WTC11 (cell line): ENCODE data around the gene CNTNAP5. TPM values are rescaled to one million over a fixed set of nuclear protein-coding genes. Genes with fewer than 3 reads are reported as not detected.

Source experiments
- ATAC-seq: fragments of 200-7000 bp; cut with Tn5 transposase; 2 replicates; pipeline ENCODE4 v1.10.0; 2021; ENCODE audit warnings: mild to moderate bottlenecking, moderate library complexity
- CTCF ChIA-PET: fragments of 300-600 bp; sonication (Branson Sonifier 250); formaldehyde crosslinking; loops from one replicate; lab custom pipeline; 2021; ENCODE audit warnings: antibody characterized with exemption; lab: Charles Lee
- POLR2A ChIA-PET: fragments of 350-600 bp; sonication (Branson Sonifier 250); formaldehyde crosslinking; loops from one replicate; lab custom pipeline; 2021; ENCODE audit warnings: antibody characterized with exemption; lab: Charles Lee
- DNase-seq: peaks from one replicate; pipeline ENCODE4 v3.0.0; 2021; ENCODE audit warnings: low spot score
- H3K27ac Mint-ChIP-seq: 2 replicates; pipeline ENCODE4 v1.8.0; 2021; ENCODE audit warnings: mixed read lengths
- H3K27me3 Mint-ChIP-seq: 2 replicates; pipeline ENCODE4 v1.8.0; 2021; ENCODE audit warnings: low read depth, mild to moderate bottlenecking, moderate library complexity, mixed read lengths
- H3K36me3 Mint-ChIP-seq: 2 replicates; pipeline ENCODE4 v1.8.0; 2021; ENCODE audit warnings: mixed read lengths
- H3K4me1 Mint-ChIP-seq: 2 replicates; pipeline ENCODE4 v1.8.0; 2022; ENCODE audit warnings: mixed read lengths
- H3K4me3 Mint-ChIP-seq: 2 replicates; pipeline ENCODE4 v1.8.0; 2021; ENCODE audit warnings: mild to moderate bottlenecking, moderate library complexity, mixed read lengths
- H3K9me3 Mint-ChIP-seq: 2 replicates; pipeline ENCODE4 v1.8.0; 2021; ENCODE audit warnings: mixed read lengths
- CTCF ChIP-seq: fragments of 200-600 bp; IDR thresholded peaks from 2 replicates; pipeline ENCODE4 v1.8.0; 2022; ENCODE audit warnings: antibody characterized with exemption
- E2F5 ChIP-seq: sonication (generic); formaldehyde crosslinking; IDR thresholded peaks from 2 replicates; pipeline ENCODE4 v1.8.1; 2022; ENCODE audit warnings: mild to moderate bottlenecking, moderate library complexity, missing genetic modification reagents
- ERG ChIP-seq: fragments of 250-450 bp; sonication (Bioruptor Pico); IDR thresholded peaks from 2 replicates; pipeline ENCODE4 v1.8.0; 2021; ENCODE audit warnings: mild to moderate bottlenecking
- ESRRA ChIP-seq: sonication (generic); formaldehyde crosslinking; IDR thresholded peaks from 2 replicates; pipeline ENCODE4 v1.8.1; 2022; ENCODE audit warnings: mild to moderate bottlenecking, missing genetic modification reagents, borderline replicate concordance
- FOXK1 ChIP-seq: sonication (generic); formaldehyde crosslinking; IDR thresholded peaks from 2 replicates; pipeline ENCODE4 v1.8.0; 2022; ENCODE audit warnings: mild to moderate bottlenecking, moderate library complexity, missing genetic modification reagents
- HMGA2 ChIP-seq: fragments of 250-450 bp; sonication (Bioruptor Pico); IDR thresholded peaks from 2 replicates; pipeline ENCODE4 v1.4.0; 2021; ENCODE audit warnings: mild to moderate bottlenecking, moderate library complexity
- HMGXB4 ChIP-seq: sonication (generic); formaldehyde crosslinking; IDR thresholded peaks from 2 replicates; pipeline ENCODE4 v1.8.1; 2023; ENCODE audit warnings: mild to moderate bottlenecking, moderate library complexity, missing genetic modification reagents
- MAX ChIP-seq: sonication (generic); formaldehyde crosslinking; IDR thresholded peaks from 2 replicates; pipeline ENCODE4 v1.8.0; 2022; ENCODE audit warnings: mild to moderate bottlenecking, missing genetic modification reagents
- MLX ChIP-seq: sonication (generic); formaldehyde crosslinking; IDR thresholded peaks from 2 replicates; pipeline ENCODE4 v1.8.1; 2023; ENCODE audit warnings: mild to moderate bottlenecking, missing genetic modification reagents, moderate library complexity
- MXD4 ChIP-seq: fragments of 250-450 bp; sonication (Bioruptor Pico); IDR thresholded peaks from 2 replicates; pipeline ENCODE4 v1.8.0; 2021; ENCODE audit warnings: mild to moderate bottlenecking, moderate library complexity, borderline replicate concordance
- NFYB ChIP-seq: sonication (generic); formaldehyde crosslinking; conservative IDR thresholded peaks from 2 replicates; pipeline ENCODE4 v1.8.0; 2022; ENCODE audit warnings: low read depth, missing genetic modification reagents
- TEAD1 ChIP-seq: sonication (generic); formaldehyde crosslinking; IDR thresholded peaks from 2 replicates; pipeline ENCODE4 v1.8.0; 2022; ENCODE audit warnings: mild to moderate bottlenecking, missing genetic modification reagents
- USF2 ChIP-seq: sonication (generic); formaldehyde crosslinking; IDR thresholded peaks from 2 replicates; pipeline ENCODE4 v1.8.1; 2023; ENCODE audit warnings: mild to moderate bottlenecking, missing genetic modification reagents, moderate library complexity
- ZNF232 ChIP-seq: sonication (generic); formaldehyde crosslinking; IDR thresholded peaks from 2 replicates; pipeline ENCODE4 v1.8.0; 2022; ENCODE audit warnings: mild to moderate bottlenecking, missing genetic modification reagents
- ZNF263 ChIP-seq: sonication (generic); formaldehyde crosslinking; IDR thresholded peaks from 2 replicates; pipeline ENCODE4 v1.8.1; 2022; ENCODE audit warnings: low read depth, mild to moderate bottlenecking, moderate library complexity, missing genetic modification reagents
- ZNF281 ChIP-seq: sonication (generic); formaldehyde crosslinking; IDR thresholded peaks from 2 replicates; pipeline ENCODE4 v1.8.0; 2023; ENCODE audit warnings: mild to moderate bottlenecking, missing genetic modification reagents
- ZNF512 ChIP-seq: sonication (generic); formaldehyde crosslinking; IDR thresholded peaks from 2 replicates; pipeline ENCODE4 v1.8.1; 2022; ENCODE audit warnings: missing genetic modification reagents, borderline replicate concordance
- total RNA-seq: library from RNA; stranded (reverse); gene quantifications from 3 replicates; pipeline ENCODE4 v1.2.3, GENCODE V29; 2021

The CNTNAP5 gene
- total RNA-seq, 1 experiment from 2014 or later = 0.22 TPM

GRCh38 chr2:124535816-124536215 lies 510.7 kb downstream of the CNTNAP5 start (continued):
- no peak for TF ChIP-seq ZNF512 (CRISPR knock-in tag)
- no peak for TF ChIP-seq FOXK1 (CRISPR knock-in tag)

- no peak overlapping the region for H3K27ac Mint-ChIP-seq
- H3K4me3 Mint-ChIP-seq = no peak overlapping the region
- DNase-seq (no peak), ATAC-seq (no peak)
- H3K4me1 Mint-ChIP-seq = peaks cover 34% of the 10 kb centered on the region
- TF ChIP-seq MAX (no peak), HMGXB4 (CRISPR knock-in tag) (no peak), ERG (CRISPR knock-in tag) (no peak), HMGA2 (CRISPR knock-in tag) (no peak), ZNF263 (CRISPR knock-in tag) (no peak)
- POLR2A ChIA-PET = no interaction called here
- no peaks in the 10 kb centered on the region for H3K27me3 Mint-ChIP-seq
- CTCF ChIA-PET = no interaction called here
- H3K36me3 Mint-ChIP-seq = peaks cover 16% of the 10 kb centered on the region
- H3K9me3 Mint-ChIP-seq = peaks cover 24% of the 10 kb centered on the region
Observed at GRCh38 chr2:124536591-124536990, 511.5 kb downstream of the CNTNAP5 start.

- ChIA-PET CTCF (no interaction called here), POLR2A (no interaction called here)
- ATAC-seq = no peak
- DNase-seq = no peak
- Mint-ChIP-seq H3K9me3 (peaks cover 17% of the 10 kb centered on the region), H3K4me1 (peaks cover 16% of the 10 kb centered on the region), H3K27me3 (no peaks in the 10 kb centered on the region), H3K36me3 (peaks cover 9% of the 10 kb centered on the region; the same call in 1 of the 2 replicates), H3K27ac (no peak overlapping the region), H3K4me3 (no peak overlapping the region)
- TF ChIP-seq CTCF (no peak), E2F5 (CRISPR knock-in tag) (no peak), MLX (CRISPR knock-in tag) (no peak), ESRRA (CRISPR knock-in tag) (no peak), ZNF281 (CRISPR knock-in tag) (no peak), NFYB (no peak), USF2 (CRISPR knock-in tag) (no peak), ERG (CRISPR knock-in tag) (no peak), TEAD1 (CRISPR knock-in tag) (no peak), ZNF263 (CRISPR knock-in tag) (no peak), ZNF232 (no peak), MXD4 (no peak)
Observed at GRCh38 chr2:124538549-124538948, 513.5 kb downstream of the CNTNAP5 start.
